ENCODE data around the gene MUC15.
"Not testable (repeated sequence)": the region's sequence is repeated elsewhere in the genome, so short reads cannot be mapped to it uniquely, and the experiment has no call there.

Gene MUC15, protein sequence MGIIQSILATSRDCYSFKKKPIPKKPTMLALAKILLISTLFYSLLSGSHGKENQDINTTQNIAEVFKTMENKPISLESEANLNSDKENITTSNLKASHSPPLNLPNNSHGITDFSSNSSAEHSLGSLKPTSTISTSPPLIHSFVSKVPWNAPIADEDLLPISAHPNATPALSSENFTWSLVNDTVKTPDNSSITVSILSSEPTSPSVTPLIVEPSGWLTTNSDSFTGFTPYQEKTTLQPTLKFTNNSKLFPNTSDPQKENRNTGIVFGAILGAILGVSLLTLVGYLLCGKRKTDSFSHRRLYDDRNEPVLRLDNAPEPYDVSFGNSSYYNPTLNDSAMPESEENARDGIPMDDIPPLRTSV

DNA sequence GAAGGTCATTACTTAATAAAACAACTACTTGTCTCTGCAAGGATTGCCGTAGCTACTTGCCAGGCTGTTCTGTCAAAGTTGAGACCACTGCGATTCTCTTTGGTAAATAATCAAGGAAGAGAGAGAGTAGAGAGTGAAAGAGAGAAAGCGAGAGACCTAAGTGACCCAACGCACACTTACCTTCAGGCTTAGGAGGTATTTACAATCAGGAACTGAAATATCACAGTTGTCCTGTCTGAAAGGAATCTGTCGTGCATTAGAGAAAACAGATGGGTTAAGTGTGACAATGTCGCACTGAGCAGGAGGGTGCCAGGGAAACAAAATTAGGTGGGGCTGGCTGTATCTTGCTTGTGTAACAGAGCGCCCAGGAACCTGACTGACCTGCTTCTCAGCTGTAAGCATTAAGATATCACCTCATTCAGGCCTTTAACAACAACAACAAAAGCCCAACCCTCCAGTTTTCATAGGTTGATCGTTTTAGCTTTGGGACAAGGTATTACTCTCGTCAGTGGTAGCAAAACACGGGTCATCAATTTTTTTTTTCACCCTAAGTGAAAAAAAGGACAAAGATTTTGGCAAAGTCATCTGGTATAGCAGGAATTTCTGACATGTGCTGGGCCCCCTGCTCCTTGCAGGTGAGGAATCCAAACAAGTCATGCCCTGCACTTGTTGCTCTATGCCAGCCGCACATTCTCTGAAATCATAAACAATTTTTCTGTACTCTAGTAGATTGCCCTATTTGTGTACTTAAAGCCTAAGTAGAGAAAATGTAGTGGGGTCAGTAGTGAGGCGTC is at the start of gene MUC15:
Gene MUC15 (minus strand): TSS at position 403 of the 794 bp plus-strand sequence. CDS start 5,169 bp downstream, outside the sequence.
- no peak for DNase-seq (ENCODE audit: low read depth, low spot score)

DNA sequence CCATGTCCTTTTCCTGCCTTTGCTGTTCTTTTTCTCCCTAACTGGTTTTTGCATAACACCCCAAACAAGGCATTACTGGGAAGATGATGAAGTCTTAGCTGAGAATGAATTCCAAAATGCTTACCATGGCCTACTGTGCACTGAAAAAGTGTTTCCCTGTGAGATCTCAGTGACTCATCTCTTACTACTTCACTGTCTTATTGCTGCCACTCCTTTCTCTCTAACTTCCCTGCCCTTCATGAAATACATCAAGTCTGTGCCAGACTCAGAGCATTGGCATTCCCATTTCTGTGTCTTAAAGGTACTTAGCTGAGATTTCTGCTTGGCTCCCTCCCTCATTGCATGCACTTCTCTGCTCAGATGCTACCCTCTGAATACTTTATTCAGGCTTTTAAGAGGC is 49.1 kb upstream of the MUC15 start:
- peak; percentile 48 for DNase-seq (ENCODE audit: low read depth, low spot score)

DNA sequence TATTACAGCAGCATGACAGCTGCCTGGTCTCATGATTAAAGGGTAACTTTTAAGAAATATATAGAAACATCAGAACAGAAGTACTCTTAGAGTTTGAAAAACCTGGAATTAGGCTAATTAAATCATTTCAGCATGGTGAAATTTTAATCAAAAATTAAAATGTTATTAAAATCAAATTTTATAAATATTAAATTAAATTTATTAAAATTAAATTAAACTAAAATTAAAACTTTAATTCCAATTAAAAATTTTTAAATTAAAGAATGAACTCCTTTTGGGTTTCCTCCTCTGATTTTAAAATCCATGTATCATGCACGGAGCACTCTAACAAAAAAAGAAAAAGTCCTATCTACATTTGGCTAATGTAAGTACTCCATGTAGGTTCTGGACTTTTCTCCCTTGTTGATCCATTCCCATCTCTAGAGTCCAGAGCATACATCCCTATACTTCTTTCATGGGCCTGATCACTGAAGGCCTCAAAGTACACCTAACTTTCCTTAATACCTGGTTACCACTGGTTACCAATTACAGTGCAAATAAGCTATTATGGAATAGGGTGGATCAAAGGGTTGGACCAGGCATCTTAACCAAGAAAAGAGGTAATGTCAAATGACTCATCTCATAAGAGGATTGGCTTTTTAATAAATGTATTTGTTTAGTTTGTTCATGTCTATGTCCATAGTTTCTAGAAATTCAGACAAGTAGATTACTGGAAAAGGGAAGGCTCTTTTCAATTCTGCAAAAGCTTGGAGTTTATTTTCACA is 48.4 kb upstream of the MUC15 start:
- DNase-seq (ENCODE audit: low read depth, low spot score), result no peak

DNA sequence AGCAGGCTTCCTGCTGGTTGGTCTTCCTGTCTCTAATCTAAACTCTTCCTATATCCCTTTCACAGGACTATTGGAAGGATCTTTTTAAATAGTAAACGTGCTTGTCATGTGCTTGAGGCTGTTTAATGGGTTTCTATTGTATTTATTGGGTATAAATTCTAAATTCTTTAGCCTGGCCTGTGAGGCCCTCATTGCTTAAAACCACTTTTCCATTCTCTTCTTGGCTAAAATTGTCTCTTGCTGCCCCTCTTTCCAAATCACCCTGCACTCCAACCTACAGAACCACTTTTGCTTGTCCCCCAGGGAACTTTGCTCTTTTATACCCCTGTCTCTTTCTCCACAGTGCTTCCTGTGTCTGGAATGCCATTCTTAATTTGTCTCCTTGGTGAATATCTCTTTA is 46.4 kb upstream of the MUC15 start:
- DNase-seq (ENCODE audit: low read depth, low spot score), result no peak

DNA sequence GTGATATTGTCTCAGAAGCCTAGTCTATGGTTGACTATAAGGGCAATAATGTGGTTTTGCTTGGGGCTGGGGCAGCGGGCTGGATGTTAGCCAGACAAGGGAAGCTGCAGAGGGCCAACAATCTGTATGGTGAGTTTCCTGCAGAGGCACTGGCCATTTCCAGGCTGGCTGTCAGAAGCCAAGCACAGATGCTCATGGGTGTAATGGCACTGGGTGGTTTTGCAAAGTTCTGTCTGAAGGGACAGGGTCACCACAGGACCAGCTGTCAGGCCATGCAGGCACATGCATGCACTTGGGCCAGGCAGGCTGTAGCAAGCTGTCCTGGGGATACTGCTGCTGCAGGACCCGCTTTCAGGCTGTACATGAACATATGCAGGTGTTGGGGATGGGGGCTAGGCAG is 41.7 kb upstream of the MUC15 start:
- DNase-seq (ENCODE audit: low read depth, low spot score), result no peak

DNA sequence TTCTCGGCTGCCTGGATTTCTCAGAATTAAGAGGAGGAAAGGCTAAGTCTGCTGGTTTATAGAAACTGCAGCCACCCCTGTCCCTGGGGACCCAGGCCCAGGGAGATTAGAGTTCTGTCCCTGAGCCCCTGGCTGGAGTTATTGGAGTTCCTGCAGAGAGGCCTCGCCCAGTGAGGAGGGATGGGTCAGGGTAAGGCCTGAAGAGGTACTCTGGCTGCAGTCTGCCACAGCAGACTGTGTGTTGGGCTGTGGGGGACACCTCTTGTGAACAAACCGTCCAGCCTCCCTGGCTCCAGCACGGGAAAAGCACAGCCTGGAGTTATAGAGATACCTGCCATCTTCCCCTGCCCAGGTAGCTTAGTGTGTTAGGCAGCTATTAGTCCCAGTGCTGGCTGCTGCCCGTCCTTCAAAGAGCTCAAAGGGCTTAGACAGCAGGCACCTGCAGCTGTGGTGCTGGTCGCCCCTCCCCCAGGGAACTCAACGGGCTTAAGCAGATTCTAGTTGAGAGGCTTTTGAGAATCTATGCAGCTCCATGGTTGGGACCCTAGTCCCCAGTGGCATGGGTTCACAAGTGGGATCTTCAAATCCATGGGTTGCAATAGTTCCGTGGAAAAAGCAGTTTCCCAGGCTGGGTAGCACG is 36.6 kb upstream of the MUC15 start:
- no peak for DNase-seq (ENCODE audit: low read depth, low spot score)

DNA sequence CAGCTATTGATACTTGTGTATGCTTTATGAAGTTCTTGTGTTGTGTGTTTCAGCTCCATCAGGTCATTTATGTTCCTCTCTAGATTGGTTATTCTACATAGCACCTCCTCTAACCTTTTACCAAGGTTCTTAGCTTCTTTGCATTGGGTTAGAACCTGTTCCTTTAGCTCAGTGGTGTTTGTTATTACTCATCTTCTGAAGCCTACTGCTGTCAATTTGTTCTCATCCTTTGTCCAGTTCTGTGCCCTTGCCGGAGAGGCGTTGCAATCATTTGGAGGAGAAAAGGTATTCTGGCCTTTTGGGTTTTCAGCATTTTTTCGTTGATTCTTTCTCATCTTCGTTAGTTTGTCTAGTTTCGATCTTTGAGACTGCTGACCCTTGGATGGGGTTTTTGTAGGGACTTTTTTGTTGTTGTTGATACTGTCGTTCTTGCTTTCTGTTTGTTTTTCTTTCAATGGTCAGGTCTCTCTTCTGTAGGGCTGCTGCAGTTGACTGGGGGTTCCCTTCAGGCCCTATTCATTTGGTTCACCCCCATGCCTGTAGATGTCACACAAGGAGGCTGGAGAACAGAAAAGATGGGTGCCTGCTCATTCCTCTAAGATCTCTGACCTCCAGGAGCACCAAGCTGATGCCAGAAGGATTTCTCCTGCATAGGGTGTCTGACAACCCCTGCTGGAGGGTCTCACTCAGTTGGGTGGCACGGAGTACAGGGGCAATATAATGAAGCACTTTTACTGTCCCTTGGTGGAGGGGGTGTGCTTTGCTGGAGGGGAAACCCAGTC is 35.9 kb upstream of the MUC15 start:
- no peak for DNase-seq (ENCODE audit: low read depth, low spot score)

DNA sequence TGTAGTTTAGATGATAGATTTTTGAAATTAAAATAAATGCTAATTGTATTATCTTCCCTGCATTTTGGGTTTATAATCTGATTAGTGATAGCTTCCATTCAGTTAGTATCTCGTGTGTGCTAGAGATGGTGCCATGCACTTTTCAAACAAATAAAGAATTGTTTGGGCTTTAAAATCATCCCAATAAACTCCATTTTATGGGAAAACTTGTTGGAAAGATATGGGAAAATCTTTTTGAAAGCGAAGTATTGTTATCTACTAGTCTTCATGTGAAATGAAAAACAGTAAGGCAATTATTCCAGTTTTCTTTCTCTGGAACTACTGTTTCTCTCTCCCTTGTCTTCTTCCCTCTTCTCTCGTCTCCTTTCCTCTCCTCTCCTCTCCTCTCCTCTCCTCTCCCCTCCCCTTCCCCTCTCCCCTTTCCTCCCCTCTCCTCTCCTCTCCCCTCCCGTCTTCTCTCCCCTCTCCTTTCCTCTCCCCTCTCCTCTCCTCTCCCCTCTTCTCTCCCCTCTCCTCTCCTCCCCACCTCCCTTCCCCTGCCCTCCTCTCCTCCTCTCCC is 27.9 kb upstream of the MUC15 start:
- DNase-seq (ENCODE audit: low read depth, low spot score), result no peak

DNA sequence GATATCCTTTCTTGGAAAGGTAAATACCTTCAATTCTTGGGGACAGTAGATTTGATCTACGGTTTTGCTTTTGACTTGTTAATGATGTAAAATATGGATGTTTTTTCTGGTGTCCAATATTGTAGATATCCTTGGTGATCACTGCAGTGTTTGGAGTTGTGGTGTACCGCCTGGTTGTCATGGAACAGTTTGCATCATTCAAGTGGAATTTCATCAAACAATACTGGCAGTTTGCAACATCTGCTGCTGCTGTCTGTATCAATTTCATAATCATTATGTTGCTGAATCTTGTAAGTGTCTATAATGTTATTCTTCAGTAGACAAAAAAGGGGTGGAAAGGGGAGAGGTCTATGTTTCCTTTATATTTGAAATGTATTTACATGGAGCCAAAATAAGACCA is 27.4 kb upstream of the MUC15 start:
- DNase-seq (ENCODE audit: low read depth, low spot score), result peak; percentile 2

DNA sequence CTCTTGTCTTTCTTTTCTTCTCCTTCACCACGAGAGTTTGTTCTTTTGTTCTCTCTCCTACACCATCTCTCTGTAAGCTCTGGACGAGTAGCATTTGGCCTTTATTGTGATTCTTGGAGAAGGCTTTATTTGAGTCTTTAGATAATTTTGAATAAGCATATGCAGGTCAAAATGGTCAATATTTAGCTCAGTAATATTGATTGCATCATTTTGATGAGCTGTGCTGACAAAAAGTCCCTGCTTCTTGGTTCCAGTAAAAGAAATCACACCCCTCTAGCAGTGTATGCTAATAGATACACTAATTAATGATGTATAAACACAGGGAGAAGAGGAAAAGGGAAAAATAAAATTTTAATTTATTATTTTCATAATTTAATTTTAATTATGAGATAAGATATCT is 25.8 kb upstream of the MUC15 start:
- no peak for DNase-seq (ENCODE audit: low read depth, low spot score)

DNA sequence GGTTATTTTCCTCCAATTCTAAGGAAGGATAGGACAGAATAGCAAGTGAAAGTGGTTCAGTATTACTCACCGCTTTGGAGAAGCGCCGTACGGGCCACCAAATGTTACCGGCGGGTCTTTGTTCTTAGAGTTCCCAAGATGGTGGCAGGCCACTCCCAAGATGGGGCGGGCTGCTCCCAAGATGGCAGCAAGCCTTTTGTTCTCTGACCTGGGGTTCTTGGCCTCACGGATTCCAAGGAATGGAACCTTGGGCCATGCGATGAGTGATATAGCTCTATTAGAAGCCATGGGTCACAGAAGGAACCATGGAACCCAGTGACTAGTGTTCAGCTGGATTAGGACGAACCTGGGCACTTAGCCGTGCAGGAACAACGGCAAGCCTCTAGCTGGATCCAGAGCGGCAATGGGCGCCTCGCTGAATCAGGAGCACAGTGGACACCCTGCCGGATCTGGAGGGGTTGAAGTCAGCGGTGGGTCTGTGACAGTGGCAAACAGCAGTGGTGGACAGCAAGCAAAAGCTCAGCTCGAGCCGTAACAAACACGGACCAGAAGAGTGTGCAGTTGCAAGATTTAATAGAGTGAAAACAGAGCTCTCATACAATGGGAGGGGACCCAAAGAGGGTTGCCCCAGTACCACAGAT is 25.1 kb upstream of the MUC15 start:
- not testable (repeated sequence) for DNase-seq (ENCODE audit: low read depth, low spot score)

DNA sequence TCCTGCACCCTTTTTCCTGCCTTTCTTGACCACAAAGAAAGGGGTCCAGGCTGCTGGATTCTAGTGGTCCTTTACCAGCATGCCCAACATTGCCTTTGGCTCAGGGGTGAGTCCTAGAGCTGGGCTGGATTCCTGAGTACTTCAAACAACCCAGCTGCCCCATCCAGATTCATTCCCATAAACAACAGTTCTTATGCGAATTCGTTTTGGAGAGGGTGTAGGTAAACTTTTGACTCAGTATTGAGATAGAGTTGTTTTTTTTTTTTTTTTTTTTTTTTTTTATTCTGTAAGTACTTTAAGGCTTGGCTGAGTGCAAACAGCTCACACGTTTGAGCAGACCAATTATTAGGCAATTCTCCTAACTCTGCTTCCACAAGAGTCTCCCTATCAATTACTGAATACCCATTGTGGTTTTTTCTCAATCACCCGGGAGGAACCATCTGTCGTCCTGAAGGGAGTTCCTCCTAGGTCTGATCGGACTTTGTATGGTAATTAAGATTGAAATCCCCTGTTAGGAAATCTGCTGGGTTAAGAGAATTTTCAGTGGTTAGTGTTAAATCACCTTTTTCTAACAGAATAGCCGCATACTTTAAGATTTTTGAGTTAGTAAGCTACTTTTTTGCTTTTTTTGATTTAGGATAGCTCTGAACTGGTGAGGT is 23.3 kb upstream of the MUC15 start:
- not testable (repeated sequence) for DNase-seq (ENCODE audit: low read depth, low spot score)

DNA sequence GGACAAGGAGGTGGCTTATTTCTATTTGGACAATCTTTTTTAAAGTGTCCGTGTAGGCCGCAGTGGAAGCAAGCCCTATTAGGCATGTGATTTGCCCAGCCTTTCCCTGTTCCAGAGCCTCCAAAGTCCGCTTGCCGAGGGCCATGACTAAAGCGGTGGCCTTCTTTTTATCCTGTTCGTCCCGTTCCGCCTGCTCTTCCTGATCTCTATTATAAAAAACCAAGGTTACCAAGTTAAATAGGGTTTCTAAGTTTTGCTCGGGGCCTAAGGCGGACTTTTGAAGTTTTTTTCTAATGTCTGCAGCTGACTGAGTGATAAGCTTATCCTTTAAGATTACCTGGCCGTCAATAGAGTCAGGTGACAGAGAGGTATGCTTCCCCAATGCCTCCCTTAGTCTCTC is 21.6 kb upstream of the MUC15 start:
- DNase-seq (ENCODE audit: low read depth, low spot score), result no peak

DNA sequence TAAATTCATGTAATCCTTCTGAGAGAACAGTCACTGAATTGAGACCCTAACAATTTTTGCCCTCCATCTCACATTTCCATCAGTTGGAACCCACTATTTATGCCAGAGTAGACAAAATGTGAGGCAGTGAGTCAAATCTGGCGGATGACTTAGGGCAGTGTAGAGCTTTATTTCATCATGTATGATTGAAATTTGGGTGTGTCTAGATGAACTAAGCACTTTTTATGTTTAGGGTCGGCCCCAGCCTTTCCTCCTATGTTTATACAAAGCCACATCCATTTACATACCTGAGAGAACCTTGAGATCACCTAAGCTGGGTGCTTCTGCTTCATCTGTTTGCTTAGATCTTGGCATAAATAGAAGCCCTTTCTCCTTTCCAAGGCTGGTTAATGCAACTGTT is 15.0 kb upstream of the MUC15 start:
- DNase-seq (ENCODE audit: low read depth, low spot score), result no peak

DNA sequence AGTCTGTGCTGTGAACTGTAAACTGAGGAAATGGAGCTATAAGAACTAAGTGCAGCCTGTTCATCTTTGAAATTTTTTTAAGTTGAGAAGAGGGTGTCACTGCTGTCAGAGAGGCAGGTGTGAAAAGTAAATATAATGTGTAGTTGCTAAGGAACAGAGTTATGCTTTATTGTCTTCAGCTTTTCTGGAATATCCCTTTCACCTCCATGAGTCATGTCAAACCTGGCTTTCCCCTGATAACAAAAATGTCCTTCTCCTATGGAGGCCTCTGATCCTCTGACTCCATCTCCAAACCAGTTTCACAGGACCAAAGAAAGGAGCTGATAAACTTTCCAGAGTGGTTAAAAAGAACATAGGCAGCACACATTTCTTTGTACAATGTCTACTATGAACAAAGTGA is 12.8 kb upstream of the MUC15 start:
- DNase-seq (ENCODE audit: low read depth, low spot score), result no peak

DNA sequence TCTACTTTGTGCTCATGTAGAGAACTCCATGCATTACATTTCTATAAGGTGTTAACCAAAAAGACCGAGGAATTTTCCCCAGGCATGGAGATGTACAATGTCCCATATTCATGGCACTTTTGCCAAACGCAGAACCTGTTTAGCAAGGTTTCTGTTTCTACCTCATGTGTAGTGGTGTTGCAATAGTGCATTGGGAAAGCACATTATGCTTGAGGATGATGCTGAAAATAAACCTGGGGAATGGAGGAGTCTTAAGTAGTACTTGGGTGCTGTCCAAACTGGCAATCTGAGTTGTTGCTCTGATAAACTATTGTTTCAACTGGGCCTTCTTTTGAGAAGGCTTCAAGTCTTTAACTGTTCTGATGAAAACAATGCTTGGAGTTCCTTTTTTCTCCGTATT is 11.5 kb upstream of the MUC15 start:
- peak; percentile 1 for DNase-seq (ENCODE audit: low read depth, low spot score)

DNA sequence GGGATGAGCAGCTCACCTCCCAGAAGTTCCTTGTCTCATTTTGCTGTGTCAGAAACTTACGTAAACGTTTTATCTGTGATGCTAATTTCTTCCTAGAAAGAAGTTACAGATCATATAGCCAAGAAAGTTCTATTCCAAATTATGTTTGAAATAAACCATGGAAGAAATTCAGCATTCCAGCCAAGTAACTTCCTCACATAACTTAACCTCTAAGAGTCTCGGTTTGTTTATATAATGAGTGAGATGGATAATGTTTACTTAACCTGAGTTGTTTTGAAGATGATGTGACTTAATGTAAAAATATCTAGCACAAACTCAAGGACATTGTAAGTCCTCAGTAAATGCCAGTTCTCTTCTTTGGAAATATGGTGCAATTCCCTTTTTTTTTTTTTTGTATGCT is 8.9 kb upstream of the MUC15 start:
- no peak for DNase-seq (ENCODE audit: low read depth, low spot score)

DNA sequence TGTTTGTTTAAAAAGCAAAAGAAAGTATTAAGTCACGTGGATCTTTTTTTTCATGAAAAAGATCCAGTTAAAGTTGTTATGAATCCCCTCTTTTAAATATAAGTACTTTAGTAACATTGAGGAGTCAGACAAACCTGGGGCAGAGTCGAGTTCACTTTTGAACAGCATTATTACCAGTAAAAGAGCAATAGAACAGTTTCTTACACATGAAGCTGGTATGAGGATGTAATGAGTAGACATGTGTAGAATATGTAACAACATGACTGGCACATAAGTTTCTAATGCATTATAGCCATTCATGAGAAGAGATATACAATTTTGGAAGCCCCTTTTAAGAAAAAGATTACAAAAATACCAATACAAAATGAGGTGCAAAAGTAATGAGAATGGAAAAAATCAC is 7.6 kb upstream of the MUC15 start:
- DNase-seq (ENCODE audit: low read depth, low spot score), result no peak

DNA sequence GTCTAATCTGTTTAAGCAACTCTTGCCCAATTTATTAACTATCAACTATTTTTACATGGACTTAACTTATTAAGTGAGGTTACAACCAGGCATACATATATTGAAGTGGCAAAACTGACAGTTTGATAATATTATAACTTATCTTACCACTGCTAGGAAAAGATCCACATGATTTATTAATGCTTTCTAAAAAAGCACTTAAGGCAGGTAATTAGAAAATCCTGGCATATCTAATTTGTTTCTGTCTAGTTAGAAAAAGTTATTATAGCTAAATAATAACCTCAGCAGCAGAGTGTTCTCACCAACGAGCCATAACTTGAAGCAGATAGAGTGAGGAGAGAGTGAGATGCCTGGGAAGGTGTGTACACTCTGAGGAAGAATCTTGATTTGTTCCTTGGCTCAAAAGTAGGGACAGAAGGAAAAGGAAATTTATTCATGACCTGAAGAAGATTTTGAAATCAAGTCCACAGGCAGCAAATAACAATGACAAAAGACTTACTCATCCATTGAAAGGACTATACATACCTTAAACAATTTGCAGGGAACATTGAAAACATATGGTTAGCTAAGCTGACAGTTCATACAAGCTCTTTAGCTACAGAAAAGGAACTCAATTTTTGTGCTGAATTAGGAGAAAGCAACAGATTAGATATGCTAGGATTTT is 7.1 kb upstream of the MUC15 start:
- no peak for DNase-seq (ENCODE audit: low read depth, low spot score)

All from astrocyte of the hippocampus (primary cell).